RWPE1 (cell line): ENCODE data around the gene SAMHD1.
"Not testable (repeated sequence)": the region's sequence is repeated elsewhere in the genome, so short reads cannot be mapped to it uniquely, and the experiment has no call there.

ENCODE experiments used
- CTCF ChIA-PET: fragments of 350-600 bp; sonication (Branson Sonifier 250); formaldehyde crosslinking; extraction: SDS; loops from one replicate; lab custom pipeline; 2021; lab: Yijun Ruan, JAX
- POLR2A ChIA-PET: fragments of 400-600 bp; formaldehyde crosslinking; extraction: SDS; loops from one replicate; lab custom pipeline; 2020; ENCODE audit warnings: antibody characterized with exemption; ENCODE audit not compliant: low non-redundant PET; lab: Yijun Ruan, JAX
- DNase-seq: peaks from one replicate; pipeline ENCODE4 v3.0.0; 2012; ENCODE audit warnings: low spot score
- H3K27ac ChIP-seq: fragments of 450-650 bp; 2 replicates; pipeline ENCODE4 v1.5.1; 2017
- CTCF ChIP-seq: fragments of 450-650 bp; conservative IDR thresholded peaks from 2 replicates; pipeline ENCODE4 v1.5.1; 2017; ENCODE audit warnings: low read depth, mild to moderate bottlenecking

Gene SAMHD1

DNA sequence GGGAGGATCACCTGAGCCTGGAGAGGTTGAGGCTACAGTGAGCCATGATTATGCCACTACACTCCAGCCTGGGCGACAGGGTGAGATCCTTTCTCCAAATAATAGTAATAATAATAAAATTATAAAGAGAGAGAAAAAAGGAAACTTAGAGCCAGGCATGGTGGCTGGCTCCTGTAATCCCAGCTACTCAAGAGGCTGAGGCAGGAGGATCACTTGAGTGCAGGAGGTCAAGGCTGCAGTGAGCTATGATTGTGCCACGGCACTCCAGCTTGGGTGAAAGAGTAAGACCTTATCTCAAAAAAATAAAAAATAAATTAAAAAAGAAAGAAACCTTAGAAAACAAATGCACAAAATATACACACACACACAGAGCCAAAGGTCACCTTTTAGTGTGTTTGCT lies 5.2 kb upstream of the SAMHD1 start:
- no peak for TF ChIP-seq CTCF
- ChIA-PET POLR2A (no interaction called here), CTCF (interaction anchor here (0.5 to 0.6 kb wide), 3 partner anchors 37 to 1698 kb away, joined by 3 to 4 read pairs (median 3); no protein-coding TSS in a partner anchor)
- H3K27ac ChIP-seq: no peak overlapping the region
- DNase-seq: no peak

DNA sequence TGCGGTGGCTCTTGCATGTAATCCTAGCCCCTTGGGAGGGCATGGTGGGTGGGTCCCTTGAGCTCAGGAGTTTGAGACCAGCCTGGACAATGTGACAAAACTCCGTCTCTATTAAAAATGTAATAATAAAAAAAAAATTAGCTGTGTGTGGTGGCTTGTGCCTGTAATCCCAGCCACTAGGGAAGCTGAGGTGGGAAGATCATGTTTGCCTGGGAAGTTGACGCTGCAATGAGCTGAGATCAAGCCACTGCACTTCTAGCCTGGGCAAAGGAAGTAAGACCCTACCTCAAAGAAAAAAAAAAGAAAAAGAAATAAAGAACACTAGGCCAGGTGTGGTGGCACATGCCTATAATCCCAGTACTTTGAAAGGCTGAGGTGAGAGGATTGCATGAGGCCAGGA lies 4.5 kb upstream of the SAMHD1 start:
- no peak for DNase-seq
- ChIA-PET CTCF (interaction anchor here (0.6 kb wide), 1 partner anchor 37 kb away, joined by 3 read pairs; no protein-coding TSS in a partner anchor), POLR2A (no interaction called here)
- no peak for TF ChIP-seq CTCF
- H3K27ac ChIP-seq: no peak overlapping the region

- no peak for TF ChIP-seq CTCF
- CTCF ChIA-PET: no interaction called here
- peak overlapping the region; percentile 80 for H3K27ac ChIP-seq
- POLR2A ChIA-PET: no interaction called here
- no peak for DNase-seq
Observed at GRCh38 chr20:36951979-36952738, 651 bp upstream of the SAMHD1 start.

- CTCF ChIA-PET: interaction anchor here (0.6 to 0.8 kb wide), 4 partner anchors 32 to 75 kb away, joined by 3 read pairs; no protein-coding TSS in a partner anchor
- peak overlapping the region; percentile 80 for H3K27ac ChIP-seq
- DNase-seq: peak; percentile 77
Observed at GRCh38 chr20:36950414-36951197, 902 bp downstream of the SAMHD1 start.

DNA sequence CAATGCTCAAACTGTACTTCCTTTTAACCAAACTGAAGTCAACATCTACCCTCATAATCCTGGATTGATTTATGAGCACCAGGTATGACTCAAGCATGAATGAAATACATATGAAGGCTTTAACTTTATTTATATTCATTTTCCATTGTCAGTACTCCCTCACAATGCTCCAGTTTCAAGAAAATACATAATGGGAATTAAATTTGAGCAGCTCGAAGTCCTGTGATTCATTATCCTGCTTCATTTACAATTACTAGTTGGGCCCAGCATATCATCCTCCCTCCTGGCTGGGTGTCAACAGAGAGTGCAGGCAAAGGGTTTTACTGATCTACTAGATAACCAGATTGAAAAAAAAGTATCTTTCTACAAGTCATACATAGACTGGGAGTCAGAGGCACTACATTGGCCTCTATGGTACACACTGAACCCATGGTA lies 10.1 kb downstream of the SAMHD1 start:
- ChIA-PET POLR2A (no interaction called here), CTCF (interaction anchor here (0.6 kb wide), 2 partner anchors 31 to 1833 kb away, joined by 3 to 4 read pairs; no protein-coding TSS in a partner anchor)
- H3K27ac ChIP-seq: no peak overlapping the region
- no peak for TF ChIP-seq CTCF
- peak; percentile 49 for DNase-seq

More at GRCh38 chr20:36950414-36951197, 902 bp downstream of the SAMHD1 start:
- POLR2A ChIA-PET: no interaction called here
- TF ChIP-seq CTCF: no peak

DNA sequence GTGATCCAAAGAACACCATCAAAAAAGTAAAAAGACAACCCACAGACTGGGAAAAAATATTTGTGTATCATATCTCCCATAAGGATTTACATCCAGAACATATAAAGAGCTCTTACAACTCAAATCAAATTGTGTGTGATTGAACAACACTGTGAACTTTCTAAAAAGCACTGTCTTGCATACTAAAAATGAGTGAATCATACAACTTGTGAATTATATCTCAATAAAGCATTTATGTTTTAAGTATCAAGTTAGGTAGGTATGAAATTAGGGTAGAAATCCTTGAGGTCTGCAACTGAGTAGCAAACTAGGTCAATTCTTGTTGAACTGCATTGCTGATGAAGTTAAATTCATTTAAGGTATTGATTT lies 14.1 kb downstream of the SAMHD1 start:
- TF ChIP-seq CTCF: no peak
- POLR2A ChIA-PET: no interaction called here
- CTCF ChIA-PET: interaction anchor here (0.6 kb wide), 1 partner anchor 118 kb away, joined by 5 read pairs; no protein-coding TSS in a partner anchor
- no peak overlapping the region for H3K27ac ChIP-seq
- no peak for DNase-seq

GRCh38 chr20:36936761-36937401 lies 14.6 kb downstream of the SAMHD1 start:
- H3K27ac ChIP-seq, DNase-seq, POLR2A ChIA-PET: not testable (repeated sequence)
- CTCF ChIA-PET: interaction anchor here (0.6 kb wide), 1 partner anchor 117 kb away, joined by 5 read pairs; no protein-coding TSS in a partner anchor
